Loucy (cell line): ENCODE results near the gene ASIC2.

ENCODE experiments used
- H2AFZ ChIP-seq: fragments of 200-600 bp; sonication (generic); 2 replicates; pipeline ENCODE4 v1.6.0; 2016; ENCODE audit warnings: antibody characterized with exemption, mild to moderate bottlenecking, low read length, moderate library complexity
- H3F3A ChIP-seq: fragments of 200-600 bp; 2 replicates; pipeline ENCODE4 v1.6.0; 2016; ENCODE audit warnings: antibody characterized with exemption, low read depth, mild to moderate bottlenecking
- H3K27me3 ChIP-seq: fragments of 200-600 bp; sonication (generic); 2 replicates; pipeline ENCODE4 v1.6.1; 2014; ENCODE audit warnings: low read length, mild to moderate bottlenecking; ENCODE audit not compliant: insufficient read depth, poor library complexity, severe bottlenecking
- H3K36me3 ChIP-seq: fragments of 200-600 bp; sonication (generic); 2 replicates; pipeline ENCODE4 v1.6.1; 2016; ENCODE audit warnings: low read length; ENCODE audit not compliant: insufficient read depth
- H3K4me1 ChIP-seq: fragments of 200-600 bp; sonication (generic); 2 replicates; pipeline ENCODE4 v1.5.1; 2014; ENCODE audit warnings: low read length, mild to moderate bottlenecking; ENCODE audit not compliant: insufficient read depth, poor library complexity, severe bottlenecking
- H3K4me2 ChIP-seq: fragments of 200-600 bp; sonication (generic); 2 replicates; pipeline ENCODE4 v1.6.0; 2014; ENCODE audit warnings: antibody characterized with exemption, low read length, low read depth, mild to moderate bottlenecking; ENCODE audit not compliant: poor library complexity, severe bottlenecking
- H3K4me3 ChIP-seq: fragments of 200-600 bp; sonication (generic); 2 replicates; pipeline ENCODE4 v1.5.1; 2014; ENCODE audit warnings: low read length, mild to moderate bottlenecking, mixed read lengths; ENCODE audit not compliant: poor library complexity, severe bottlenecking
- H3K79me2 ChIP-seq: fragments of 200-600 bp; sonication (generic); 2 replicates; pipeline ENCODE4 v1.6.1; 2014; ENCODE audit warnings: low read length; ENCODE audit not compliant: insufficient read depth
- H3K9ac ChIP-seq: fragments of 200-600 bp; sonication (generic); 2 replicates; pipeline ENCODE4 v1.6.0; 2014; ENCODE audit warnings: mild to moderate bottlenecking, low read depth, low read length, moderate library complexity; ENCODE audit not compliant: poor library complexity, severe bottlenecking
- H3K9me2 ChIP-seq: fragments of 200-600 bp; sonication (generic); replicated peaks from 2 replicates; pipeline ENCODE4 v1.6.1; 2016; ENCODE audit warnings: low read depth, low read length, mixed read lengths
- H3K9me3 ChIP-seq: fragments of 200-600 bp; sonication (generic); 2 replicates; pipeline ENCODE4 v1.6.1; 2014; ENCODE audit warnings: mild to moderate bottlenecking, antibody characterized with exemption, low read length, low read depth; ENCODE audit not compliant: insufficient read depth
- H4K20me1 ChIP-seq: fragments of 200-600 bp; sonication (generic); 2 replicates; pipeline ENCODE4 v1.6.0; 2014; ENCODE audit warnings: antibody characterized with exemption, low read length, mild to moderate bottlenecking; ENCODE audit not compliant: insufficient read depth, poor library complexity, severe bottlenecking
- CTCF ChIP-seq: fragments of 200-600 bp; sonication (generic); conservative IDR thresholded peaks from 2 replicates; pipeline ENCODE4 v1.5.1; 2014; ENCODE audit warnings: mild to moderate bottlenecking, antibody characterized with exemption, low read length
- EZH2phosphoT487 ChIP-seq: fragments of 200-600 bp; IDR thresholded peaks from 2 replicates; pipeline ENCODE4 v1.6.1; 2018; ENCODE audit warnings: antibody characterized with exemption, mild to moderate bottlenecking, moderate library complexity, borderline replicate concordance

Gene ASIC2

GRCh38 chr17:33199571-33200510 is 93.3 kb downstream of the ASIC2 start:
- H3K9me3 ChIP-seq, result no peaks in the 10 kb centered on the region; the same call in 1 of the 2 replicates
- no peaks in the 10 kb centered on the region for H4K20me1 ChIP-seq
- no peak overlapping the region for H2AFZ ChIP-seq
- H3K9ac ChIP-seq, result no peak overlapping the region
- no peaks in the 10 kb centered on the region for H3K4me1 ChIP-seq
- H3F3A ChIP-seq, result no peaks in the 10 kb centered on the region
- no peaks in the 10 kb centered on the region for H3K9me2 ChIP-seq
- no peaks in the 10 kb centered on the region for H3K79me2 ChIP-seq
- H3K4me2 ChIP-seq, result no peak overlapping the region
- H3K27me3 ChIP-seq, result no peaks in the 10 kb centered on the region
- no peak for TF ChIP-seq CTCF
- TF ChIP-seq EZH2phosphoT487, result no peak
- no peaks in the 10 kb centered on the region for H3K36me3 ChIP-seq
- H3K4me3 ChIP-seq, result no peak overlapping the region

GRCh38 chr17:33198954-33199353 is 94.1 kb downstream of the ASIC2 start:
- Histone ChIP-seq H3K4me2 (no peak overlapping the region), H3K9ac (no peak overlapping the region), H3K4me1 (no peaks in the 10 kb centered on the region), H3K79me2 (no peaks in the 10 kb centered on the region), H3K27me3 (no peaks in the 10 kb centered on the region), H3K36me3 (no peaks in the 10 kb centered on the region), H4K20me1 (no peaks in the 10 kb centered on the region), H2AFZ (no peak overlapping the region), H3F3A (no peaks in the 10 kb centered on the region), H3K9me2 (no peaks in the 10 kb centered on the region), H3K9me3 (no peaks in the 10 kb centered on the region), H3K4me3 (no peak overlapping the region)
- TF ChIP-seq CTCF (no peak), EZH2phosphoT487 (no peak)

DNA sequence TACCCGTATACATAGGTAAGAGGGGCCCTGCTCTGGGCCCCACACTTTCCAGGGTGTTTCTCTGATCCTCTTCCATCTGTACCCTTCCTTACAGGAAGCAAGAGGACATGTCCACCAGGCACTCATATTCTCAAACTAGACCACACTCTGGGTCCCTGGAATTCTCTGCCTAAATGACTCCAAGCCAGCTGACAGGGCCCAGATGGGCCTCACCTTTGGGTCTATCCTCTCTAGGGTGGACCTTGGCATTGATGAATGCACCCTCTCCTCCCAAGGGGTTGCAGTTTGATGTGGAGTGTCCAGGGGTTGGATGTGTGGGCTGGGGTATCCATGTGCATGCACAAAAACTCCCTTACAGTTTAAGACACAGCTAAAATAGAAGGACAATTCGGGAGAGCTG is 95.8 kb downstream of the ASIC2 start:
- Histone ChIP-seq H3F3A (no peaks in the 10 kb centered on the region), H3K27me3 (no peaks in the 10 kb centered on the region), H4K20me1 (no peaks in the 10 kb centered on the region), H3K79me2 (no peaks in the 10 kb centered on the region), H3K4me2 (no peak overlapping the region), H3K9me2 (no peaks in the 10 kb centered on the region), H3K9me3 (no peaks in the 10 kb centered on the region), H3K4me3 (no peak overlapping the region), H3K9ac (no peak overlapping the region), H2AFZ (no peak overlapping the region), H3K36me3 (no peaks in the 10 kb centered on the region), H3K4me1 (no peaks in the 10 kb centered on the region)
- TF ChIP-seq CTCF (no peak), EZH2phosphoT487 (no peak)
